NT2/D1 (cell line): ENCODE data around the gene WTIP.

Experiments used
- SUZ12 ChIP-seq: IDR thresholded peaks from 2 replicates; pipeline ENCODE4 v1.6.1; 2011; ENCODE audit not compliant: insufficient read length, insufficient read depth; ENCODE audit errors: extremely low read depth
- YY1 ChIP-seq: IDR thresholded peaks from 2 replicates; pipeline ENCODE4 v1.6.1; 2011; ENCODE audit not compliant: insufficient read length, insufficient read depth
- ZNF274 ChIP-seq: IDR thresholded peaks from 2 replicates; pipeline ENCODE4 v1.6.1; 2011; ENCODE audit warnings: mild to moderate bottlenecking, low read depth, low read length

DNA sequence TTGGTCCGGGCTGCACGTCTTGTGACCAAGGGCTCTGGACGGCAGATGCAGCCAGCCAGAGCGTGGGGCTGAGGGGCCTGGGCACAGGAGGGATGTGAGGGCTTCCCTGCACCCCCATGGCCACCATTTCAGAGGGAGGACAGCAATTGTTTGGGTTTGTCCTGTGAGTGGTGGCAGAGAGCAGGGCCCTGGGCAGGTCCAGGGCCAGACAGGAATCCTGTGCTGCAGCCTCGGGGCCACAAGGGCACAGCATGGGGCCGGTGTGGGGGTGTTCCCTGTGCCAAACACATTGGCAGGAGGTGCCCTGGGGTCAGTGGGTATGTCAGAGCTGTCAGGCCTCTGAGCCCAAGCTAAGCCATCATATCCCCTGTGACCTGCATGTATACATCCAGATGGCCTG is 32.2 kb downstream of the WTIP start:
- TF ChIP-seq SUZ12 (no peak), ZNF274 (no peak), YY1 (no peak)
